A549 (cell line): ENCODE data around the gene DYRK1A. TPM values are rescaled to one million over a fixed set of nuclear protein-coding genes. Genes with fewer than 3 reads are reported as not detected.

Experiments
- ATAC-seq, 2 experiments: fragments of 200-7000 bp in 1 of 2; fragments of >200 bp in 1 of 2; cut with Nextera tagmentation in 1 of 2; cut with Tn5 transposase in 1 of 2; 3 replicates each; pipeline versions ENCODE4 v1.8.0 to v1.9.1; 2018 to 2020; ENCODE audit warnings: mild to moderate bottlenecking in 1 of 2, moderate library complexity in 1 of 2
- CTCF ChIA-PET: fragments of 300-600 bp; sonication (Branson Sonifier 250); formaldehyde crosslinking; extraction: SDS; loops from one replicate; lab custom pipeline; 2021; ENCODE audit warnings: antibody characterized with exemption, inconsistent platforms; lab: Yijun Ruan, JAX
- POLR2A ChIA-PET: fragments of 350-600 bp; formaldehyde crosslinking; extraction: SDS; loops from one replicate; lab custom pipeline; 2021; ENCODE audit warnings: antibody characterized with exemption, inconsistent platforms; lab: Yijun Ruan, JAX
- DNase-seq, 2 experiments: peaks; one replicate each; pipeline versions ENCODE4 v3.0.0 to v3.0.0-alpha.2; 2011 to 2016; ENCODE audit warnings: low read depth in 1 of 2, low spot score in 1 of 2
- FAIRE-seq: peaks from 2 replicates; lab custom pipeline; 2011; peaks lifted over from hg19 to GRCh38; lab: Jason Lieb, UNC
- H3K27ac ChIP-seq, 2 experiments: fragments of >200 bp; sonication (Bioruptor Twin); formaldehyde crosslinking; 3 replicates each; pipeline ENCODE4 v1.5.1; 2016 to 2017
- H3K4me1 ChIP-seq: fragments of >200 bp; sonication (Bioruptor Twin); formaldehyde crosslinking; 3 replicates; pipeline ENCODE4 v1.6.1; 2016
- H3K4me2 ChIP-seq: fragments of >200 bp; sonication (Bioruptor Twin); formaldehyde crosslinking; 3 replicates; pipeline ENCODE4 v1.6.1; 2016
- H3K4me3 ChIP-seq: fragments of >200 bp; sonication (Bioruptor Twin); formaldehyde crosslinking; 3 replicates; pipeline ENCODE4 v1.5.1; 2016
- H3K9me3 ChIP-seq: fragments of >200 bp; sonication (Bioruptor Twin); formaldehyde crosslinking; 3 replicates; pipeline ENCODE4 v1.6.1; 2016
- CEBPB ChIP-seq, 2 experiments: fragments of >200 bp in 1 of 2; sonication (Bioruptor Twin) in 1 of 2; formaldehyde crosslinking in 1 of 2; IDR thresholded peaks; 2 replicates each; pipeline ENCODE4 v1.6.1; 2012 to 2016
- CHD2 ChIP-seq: fragments of 150-350 bp; IDR thresholded peaks from 2 replicates; pipeline ENCODE4 v1.6.1; 2014; ENCODE audit warnings: low read length; ENCODE audit not compliant: partially characterized antibody
- CHD4 ChIP-seq: fragments of 200-600 bp; sonication (generic); IDR thresholded peaks from 2 replicates; pipeline ENCODE4 v1.6.1; 2016; ENCODE audit warnings: antibody characterized with exemption, mild to moderate bottlenecking, borderline replicate concordance
- EHMT2 ChIP-seq: fragments of 200-600 bp; sonication (generic); IDR thresholded peaks from 2 replicates; pipeline ENCODE4 v1.6.1; 2016; ENCODE audit warnings: antibody characterized with exemption, low read depth, mild to moderate bottlenecking, moderate library complexity
- EP300 ChIP-seq, 2 experiments: fragments of >200 bp; sonication (Bioruptor Twin); formaldehyde crosslinking; IDR thresholded peaks; 2 replicates in 1 of 2; 3 replicates in 1 of 2; pipeline ENCODE4 v1.6.1; 2016 to 2017
- FOSB ChIP-seq: fragments of 250-450 bp; sonication (Bioruptor Pico); IDR thresholded peaks from 2 replicates; pipeline ENCODE4 v1.5.0; 2020; ENCODE audit warnings: mild to moderate bottlenecking, moderate library complexity
- FOSL2 ChIP-seq, 2 experiments: fragments of 450-650 bp in 1 of 2; fragments of >200 bp in 1 of 2; sonication (Bioruptor Twin) in 1 of 2; formaldehyde crosslinking; IDR thresholded peaks; 2 replicates each; pipeline versions ENCODE4 v1.5.0 to v1.6.1; 2016 to 2020; ENCODE audit warnings: mild to moderate bottlenecking in 1 of 2, moderate library complexity in 1 of 2
- FOXS1 ChIP-seq: fragments of 250-450 bp; sonication (Bioruptor Pico); IDR thresholded peaks from 2 replicates; pipeline ENCODE4 v1.5.0; 2020; ENCODE audit warnings: mild to moderate bottlenecking, moderate library complexity
- GATA3 ChIP-seq: IDR thresholded peaks from 2 replicates; pipeline ENCODE4 v1.6.1; 2012; ENCODE audit warnings: borderline replicate concordance
- HDAC2 ChIP-seq: fragments of 200-600 bp; sonication (generic); IDR thresholded peaks from 2 replicates; pipeline ENCODE4 v1.6.1; 2016
- HOXB13 ChIP-seq: fragments of 250-450 bp; sonication (Bioruptor Pico); IDR thresholded peaks from 2 replicates; pipeline ENCODE4 v1.5.0; 2020; ENCODE audit warnings: low read depth, mild to moderate bottlenecking, moderate library complexity
- POLR2AphosphoS2 ChIP-seq: conservative IDR thresholded peaks from 2 replicates; pipeline ENCODE4 v1.6.1; 2012; ENCODE audit warnings: low read length, improper control_type of control experiment, inconsistent platforms
- RAD21 ChIP-seq, 2 experiments: fragments of >200 bp in 1 of 2; sonication (Bioruptor Twin) in 1 of 2; formaldehyde crosslinking in 1 of 2; IDR thresholded peaks in 1 of 2; conservative IDR thresholded peaks in 1 of 2; 2 replicates in 1 of 2; 3 replicates in 1 of 2; pipeline ENCODE4 v1.6.1; 2012 to 2018; ENCODE audit warnings: inconsistent platforms in 1 of 2
- RARB ChIP-seq: fragments of 250-450 bp; sonication (Bioruptor Pico); IDR thresholded peaks from 2 replicates; pipeline ENCODE4 v1.8.0; 2021; ENCODE audit warnings: mild to moderate bottlenecking, moderate library complexity
- RCOR1 ChIP-seq: fragments of 150-350 bp; IDR thresholded peaks from 2 replicates; pipeline ENCODE4 v1.6.1; 2014; ENCODE audit warnings: antibody characterized with exemption, low read length, low read depth
- RFX5 ChIP-seq: fragments of 450-650 bp; IDR thresholded peaks from 2 replicates; pipeline ENCODE4 v1.7.1; 2014; ENCODE audit warnings: antibody characterized with exemption, mild to moderate bottlenecking, moderate library complexity
- SMC3 ChIP-seq: fragments of >200 bp; sonication (Bioruptor Twin); formaldehyde crosslinking; IDR thresholded peaks from 3 replicates; pipeline ENCODE4 v1.6.1; 2018; ENCODE audit warnings: inconsistent platforms
- SREBF2 ChIP-seq: fragments of 450-650 bp; IDR thresholded peaks from 2 replicates; pipeline ENCODE4 v1.6.1; 2014; ENCODE audit warnings: mild to moderate bottlenecking, moderate library complexity
- TP53 ChIP-seq: fragments of 250-450 bp; sonication (Bioruptor Pico); IDR thresholded peaks from 2 replicates; pipeline ENCODE4 v1.5.0; 2021; ENCODE audit warnings: mild to moderate bottlenecking, moderate library complexity
- ZSCAN20 ChIP-seq: fragments of 250-450 bp; sonication (Bioruptor Pico); IDR thresholded peaks from 2 replicates; pipeline ENCODE4 v1.8.0; 2022; ENCODE audit warnings: mild to moderate bottlenecking, moderate library complexity
- WGBS: methylation state at CpG from one replicate; pipeline ENCODE4 v1.1.6; 2017; ENCODE audit errors: missing lambda C conversion rate; 5-methylcytosine and 5-hydroxymethylcytosine counted together
- polyA plus RNA-seq, 4 experiments: library from polyadenylated mRNA; depleted of rRNA in 3 of 4; stranded (reverse); fragments of >200 nt; fragmentation: RNase III in 1 of 4; extraction: RNeasy Plus Mini Kit Qiagen cat#74134 plus additional on column Dnase treatment in 1 of 4; gene quantifications; 2 replicates in 3 of 4; 3 replicates in 1 of 4; pipeline ENCODE4 v1.2.3, GENCODE V29; 2011 to 2017
- TF ChIP-seq, protein P1 (sequence below): IDR thresholded peaks from 2 replicates; pipeline ENCODE4 v1.6.1; 2012
- TF ChIP-seq, protein P2 (sequence below): fragments of >200 bp; sonication (Bioruptor Twin); formaldehyde crosslinking; IDR thresholded peaks from 2 replicates; pipeline ENCODE4 v1.6.1; 2016
- TF ChIP-seq, protein P3 (sequence below): IDR thresholded peaks from 2 replicates; pipeline ENCODE4 v1.6.1; 2012; ENCODE audit warnings: low read depth, borderline replicate concordance

DYRK1A gene
- polyA plus RNA-seq, 2 of the 4 experiments (the other 2 are of a cell fraction): 12.7 to 29.4 TPM

DNA sequence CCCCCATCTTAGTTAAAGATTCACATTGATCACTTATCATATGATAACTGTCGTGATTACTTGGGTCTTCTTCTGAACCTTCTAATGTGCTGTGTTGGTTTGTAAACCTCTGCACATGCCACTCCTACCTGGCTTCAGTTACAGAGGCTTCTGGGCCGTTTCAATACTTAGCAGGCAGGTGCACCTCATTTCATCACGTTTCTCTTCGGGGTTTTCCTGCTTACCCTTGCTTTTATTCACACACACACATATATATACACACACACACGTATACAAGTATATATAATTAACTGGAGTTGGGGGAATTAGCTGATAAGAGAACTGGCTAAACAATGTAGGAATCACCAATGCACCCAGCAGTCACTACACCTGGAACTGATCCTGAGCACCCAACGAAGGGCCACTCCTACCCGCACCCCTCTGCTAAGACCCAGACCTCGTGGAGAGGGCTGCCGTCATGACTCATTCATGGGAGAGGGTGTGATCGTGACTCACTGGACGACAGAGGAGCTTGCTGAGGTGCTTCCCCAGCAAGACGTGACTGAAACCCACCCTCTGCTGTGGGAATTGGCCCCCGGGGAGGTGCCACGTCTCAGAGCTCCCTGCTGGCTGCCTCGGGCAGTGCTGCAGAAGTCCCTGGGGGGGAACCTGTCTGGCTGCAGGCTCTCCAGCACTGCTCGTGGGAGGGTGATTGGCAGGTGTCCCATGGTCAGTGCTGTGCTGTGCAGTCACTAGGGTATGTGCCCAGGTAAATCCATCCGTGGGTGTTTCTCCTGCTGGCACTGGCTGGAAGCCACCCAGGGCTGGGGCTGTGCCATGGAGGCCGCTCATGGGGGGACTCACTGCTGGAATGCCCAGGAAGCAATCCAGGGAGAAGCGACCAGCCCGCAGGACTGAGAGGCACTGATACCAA, 166.6 kb downstream of the DYRK1A start:
- DNase-seq (peak; percentile 35 to 41), ATAC-seq (peak; percentile 57 to 79), FAIRE-seq (no peak)
- H3K4me2 ChIP-seq: peak overlapping the region; percentile 70
- peaks cover 14% of the 10 kb centered on the region; the same call in 2 of the 3 replicates for H3K4me1 ChIP-seq
- ChIA-PET CTCF (interaction anchor here (1.4 kb wide), 1 partner anchor 10 kb away, joined by 4 read pairs; no protein-coding TSS in a partner anchor), POLR2A (interaction anchor here (0.9 kb wide), 1 partner anchor 31 kb away, joined by 5 read pairs; no protein-coding TSS in a partner anchor)
- 39% methylated on average over 10 of the region's 20 CpGs for WGBS
- no peaks in the 10 kb centered on the region for H3K9me3 ChIP-seq
- peak overlapping the region; percentile 51 to 60; a peak in 4 of 6 replicates for H3K27ac ChIP-seq
- peak overlapping the region; percentile 28; the same call in 1 of the 3 replicates for H3K4me3 ChIP-seq
- TF ChIP-seq RAD21 (conservative IDR thresholded peaks at IDR 0.05 in 1 of 2, IDR thresholded peaks at IDR 0.05 in 1 of 2) (no peak), RCOR1 (no peak), EHMT2 (no peak), HDAC2 (no peak), HOXB13 (CRISPR knock-in tag) (no peak), SREBF2 (no peak), FOSL2 (IDR thresholded peaks at IDR 0.05) (no peak), FOSL2 (CRISPR knock-in tag; IDR thresholded peaks at IDR 0.05) (peak; percentile 76), POLR2AphosphoS2 (no peak), FOSB (no peak), GATA3 (no peak), CEBPB (IDR thresholded peaks at IDR 0.05) (no peak)
- TF ChIP-seq, protein P1, sequence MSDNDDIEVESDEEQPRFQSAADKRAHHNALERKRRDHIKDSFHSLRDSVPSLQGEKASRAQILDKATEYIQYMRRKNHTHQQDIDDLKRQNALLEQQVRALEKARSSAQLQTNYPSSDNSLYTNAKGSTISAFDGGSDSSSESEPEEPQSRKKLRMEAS: peak; percentile 43; the same call in 1 of the 2 replicates

DNA sequence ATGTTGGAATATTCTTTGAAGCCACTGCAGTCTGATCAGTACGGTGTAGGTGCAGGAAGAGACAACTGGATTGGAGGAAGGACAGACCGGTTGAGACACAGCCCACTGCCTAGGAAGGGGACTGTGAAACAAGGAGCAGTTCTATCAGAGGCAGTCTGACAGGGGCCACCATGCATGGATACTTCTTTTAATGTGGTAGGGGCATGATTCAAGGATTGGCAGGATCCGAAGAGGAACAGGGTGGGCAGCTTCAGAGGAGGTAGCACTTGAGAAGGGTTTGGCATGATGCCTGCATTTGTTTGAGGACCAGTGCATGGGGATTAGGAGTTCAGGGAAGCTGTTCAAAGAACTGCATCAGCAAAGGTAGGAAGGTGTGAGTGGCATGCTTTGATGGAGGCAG, 167.9 kb downstream of the DYRK1A start:
- no peak overlapping the region for H3K27ac ChIP-seq
- DNase-seq (no peak), FAIRE-seq (no peak), ATAC-seq (no peak)
- no peaks in the 10 kb centered on the region for H3K9me3 ChIP-seq
- peaks cover 14% of the 10 kb centered on the region; the same call in 2 of the 3 replicates for H3K4me1 ChIP-seq
- no peak overlapping the region for H3K4me2 ChIP-seq
- H3K4me3 ChIP-seq: no peak overlapping the region
- ChIA-PET POLR2A (no interaction called here), CTCF (no interaction called here)
- 78% methylated on average over 3 of the region's 3 CpGs for WGBS
- TF ChIP-seq CHD2 (no peak), FOXS1 (CRISPR knock-in tag) (no peak), EHMT2 (no peak), EP300 (IDR thresholded peaks at IDR 0.05) (no peak)
- TF ChIP-seq, protein P2, sequence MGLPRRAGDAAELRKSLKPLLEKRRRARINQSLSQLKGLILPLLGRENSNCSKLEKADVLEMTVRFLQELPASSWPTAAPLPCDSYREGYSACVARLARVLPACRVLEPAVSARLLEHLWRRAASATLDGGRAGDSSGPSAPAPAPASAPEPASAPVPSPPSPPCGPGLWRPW: no peak
- TF ChIP-seq, protein P3, sequence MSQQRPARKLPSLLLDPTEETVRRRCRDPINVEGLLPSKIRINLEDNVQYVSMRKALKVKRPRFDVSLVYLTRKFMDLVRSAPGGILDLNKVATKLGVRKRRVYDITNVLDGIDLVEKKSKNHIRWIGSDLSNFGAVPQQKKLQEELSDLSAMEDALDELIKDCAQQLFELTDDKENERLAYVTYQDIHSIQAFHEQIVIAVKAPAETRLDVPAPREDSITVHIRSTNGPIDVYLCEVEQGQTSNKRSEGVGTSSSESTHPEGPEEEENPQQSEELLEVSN: no peak

DNA sequence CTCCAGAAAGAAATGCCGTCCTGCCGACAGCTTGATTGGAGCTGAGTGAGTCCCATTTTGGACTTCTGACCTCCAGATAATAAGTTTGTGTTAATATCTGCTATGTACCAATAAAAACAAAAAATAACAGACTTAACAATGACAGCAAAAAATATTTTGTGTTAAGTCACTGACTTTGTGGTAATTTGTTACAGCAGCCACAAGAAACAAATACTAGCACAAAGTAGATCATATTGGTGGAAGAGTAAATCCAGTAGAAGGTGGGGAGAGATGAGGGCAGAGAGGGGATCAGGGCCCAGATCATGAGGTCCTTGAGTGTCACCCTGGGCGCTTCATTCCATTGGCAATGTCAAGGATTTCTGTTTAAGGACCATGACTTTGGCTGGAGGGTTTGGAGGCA, 168.6 kb downstream of the DYRK1A start:
- POLR2A ChIA-PET: no interaction called here
- TF ChIP-seq FOXS1 (CRISPR knock-in tag): no peak
- DNase-seq (no peak), ATAC-seq (no peak), FAIRE-seq (no peak)
- no peak overlapping the region for H3K4me3 ChIP-seq
- 81% methylated on average over 3 of the region's 3 CpGs for WGBS
- H3K4me2 ChIP-seq: no peak overlapping the region
- H3K4me1 ChIP-seq: peaks cover 14% of the 10 kb centered on the region; the same call in 2 of the 3 replicates
- no peak overlapping the region for H3K27ac ChIP-seq
- CTCF ChIA-PET: no interaction called here
- no peaks in the 10 kb centered on the region for H3K9me3 ChIP-seq

DNA sequence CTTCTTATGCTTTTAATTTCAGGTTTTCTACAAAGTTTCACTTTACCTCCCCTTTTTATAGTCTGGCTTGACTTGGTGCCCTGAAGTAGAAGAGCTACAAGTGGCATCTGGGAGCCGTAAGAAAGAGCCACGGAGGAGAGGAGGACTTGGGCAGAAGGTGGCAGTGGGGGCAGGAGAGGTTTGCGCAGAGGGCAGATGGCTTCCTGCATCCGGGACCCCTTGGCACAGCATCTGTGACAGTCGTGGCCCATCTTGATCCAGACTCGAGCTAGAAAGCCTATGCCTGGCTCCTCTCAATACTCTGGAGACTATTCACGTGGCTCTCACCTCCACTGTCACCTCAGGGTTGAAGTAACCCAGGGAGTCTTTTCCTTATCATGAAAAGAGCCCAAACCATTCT, 169.1 kb downstream of the DYRK1A start:
- FAIRE-seq (no peak), ATAC-seq (no peak), DNase-seq (no peak)
- Histone ChIP-seq H3K9me3 (no peaks in the 10 kb centered on the region), H3K4me2 (no peak overlapping the region), H3K27ac (no peak overlapping the region), H3K4me1 (peaks cover 14% of the 10 kb centered on the region; the same call in 2 of the 3 replicates), H3K4me3 (no peak overlapping the region)
- WGBS: 72% methylated on average over 7 of the region's 7 CpGs
- CTCF ChIA-PET: interaction anchor here (0.6 kb wide), 1 partner anchor 1240 kb away, joined by 3 read pairs; no protein-coding TSS in a partner anchor
- no peak for TF ChIP-seq CHD4
- no peak for TF ChIP-seq ZSCAN20 (CRISPR knock-in tag)
- TF ChIP-seq FOXS1 (CRISPR knock-in tag): no peak
- TF ChIP-seq RARB: no peak
- TF ChIP-seq TP53 (CRISPR knock-in tag): no peak
- no peak for TF ChIP-seq POLR2AphosphoS2
- no peak for TF ChIP-seq RCOR1
- no peak for TF ChIP-seq EP300 (IDR thresholded peaks at IDR 0.05)
- no peak for TF ChIP-seq RFX5
- no peak for TF ChIP-seq SMC3
- POLR2A ChIA-PET: no interaction called here
